ENCODE measurements around the gene ATP5F1E. TPM values are rescaled to one million over a fixed set of nuclear protein-coding genes. Genes with fewer than 3 reads are reported as not detected.

The ATP5F1E gene
- total RNA-seq, 4 donors from 2014 or later, result 13.3 to 57.8 (median 32.4) TPM

DNA sequence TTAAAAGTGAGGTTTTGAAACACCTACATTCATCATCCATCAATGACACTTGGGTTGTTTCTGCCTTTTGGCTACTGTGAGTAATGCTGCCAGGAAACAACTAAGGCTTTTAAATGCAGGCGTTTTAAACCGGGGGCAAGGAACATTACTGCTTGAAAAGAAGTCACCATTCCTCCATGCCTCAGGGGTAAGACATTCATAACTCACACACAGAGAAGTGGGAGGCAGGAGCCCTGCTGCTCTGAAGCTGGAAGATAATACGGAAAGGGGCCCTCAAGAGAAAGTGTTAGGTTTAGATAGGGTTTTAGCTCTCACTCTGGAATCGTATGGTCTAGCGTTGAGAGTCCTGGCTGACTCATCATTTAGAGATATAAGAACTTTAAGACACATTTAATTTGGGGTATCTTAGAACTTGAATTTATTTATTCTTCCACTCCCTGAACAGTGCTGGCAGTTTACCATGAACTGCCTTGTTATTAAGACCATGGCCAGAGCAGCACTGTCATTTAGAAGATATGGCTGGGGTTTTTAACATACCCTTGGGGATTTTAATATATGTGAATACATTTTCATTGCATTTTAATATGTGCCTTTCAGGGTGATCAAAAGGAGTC is 11.1 kb downstream of the ATP5F1E start:
- 76 to 88% methylated on average over 5 of the region's 5 CpGs for WGBS, 2 donors
- intact Hi-C loops (cut with DNase I), result no loop called here
- no peaks in the 10 kb centered on the region for H3K9me3 ChIP-seq
- TF ChIP-seq POLR2A (IDR thresholded peaks at IDR 0.05), result no peak
- TF ChIP-seq, protein P1, sequence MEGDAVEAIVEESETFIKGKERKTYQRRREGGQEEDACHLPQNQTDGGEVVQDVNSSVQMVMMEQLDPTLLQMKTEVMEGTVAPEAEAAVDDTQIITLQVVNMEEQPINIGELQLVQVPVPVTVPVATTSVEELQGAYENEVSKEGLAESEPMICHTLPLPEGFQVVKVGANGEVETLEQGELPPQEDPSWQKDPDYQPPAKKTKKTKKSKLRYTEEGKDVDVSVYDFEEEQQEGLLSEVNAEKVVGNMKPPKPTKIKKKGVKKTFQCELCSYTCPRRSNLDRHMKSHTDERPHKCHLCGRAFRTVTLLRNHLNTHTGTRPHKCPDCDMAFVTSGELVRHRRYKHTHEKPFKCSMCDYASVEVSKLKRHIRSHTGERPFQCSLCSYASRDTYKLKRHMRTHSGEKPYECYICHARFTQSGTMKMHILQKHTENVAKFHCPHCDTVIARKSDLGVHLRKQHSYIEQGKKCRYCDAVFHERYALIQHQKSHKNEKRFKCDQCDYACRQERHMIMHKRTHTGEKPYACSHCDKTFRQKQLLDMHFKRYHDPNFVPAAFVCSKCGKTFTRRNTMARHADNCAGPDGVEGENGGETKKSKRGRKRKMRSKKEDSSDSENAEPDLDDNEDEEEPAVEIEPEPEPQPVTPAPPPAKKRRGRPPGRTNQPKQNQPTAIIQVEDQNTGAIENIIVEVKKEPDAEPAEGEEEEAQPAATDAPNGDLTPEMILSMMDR (IDR thresholded peaks at IDR 0.05), result no peak
- no peak for DNase-seq
- H3K4me3 ChIP-seq (replicated peaks in 1 of 3), result no peak overlapping the region
- no peak overlapping the region for H3K27ac ChIP-seq
- H3K27me3 ChIP-seq, result no peaks in the 10 kb centered on the region
- H3K4me1 ChIP-seq, result no peaks in the 10 kb centered on the region
- peaks cover 30 to 33% of the 10 kb centered on the region in 2 donors for H3K36me3 ChIP-seq

DNA sequence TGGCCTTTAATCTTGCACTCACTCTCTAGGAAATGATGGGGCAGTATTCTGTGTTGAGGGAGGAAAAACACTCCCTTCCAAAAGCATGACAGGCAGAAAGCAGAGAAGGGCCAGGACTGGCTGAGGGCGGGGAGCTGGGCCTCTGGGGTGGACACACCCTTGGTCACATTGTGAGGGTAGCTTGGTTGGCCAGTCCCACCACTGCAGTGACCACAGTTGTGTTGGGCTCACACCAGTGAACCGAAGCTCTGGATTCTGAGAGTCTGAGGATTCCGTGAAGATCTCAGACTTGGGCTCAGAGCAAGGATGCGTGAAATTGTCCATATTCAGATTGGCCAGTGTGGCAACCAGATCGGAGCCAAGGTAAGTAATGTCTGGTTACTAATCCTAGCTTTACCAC is 12.9 kb downstream of the ATP5F1E start, which contains the start of gene TUBB1:
Gene TUBB1 (plus strand): TSS at position 213 of the 400 bp plus-strand sequence. CDS start 94 bp downstream, at position 307.
- no peak for DNase-seq
- 93 to 98% methylated on average over 5 of the region's 5 CpGs for WGBS, 2 donors
- no peaks in the 10 kb centered on the region for H3K4me1 ChIP-seq
- H3K9me3 ChIP-seq, result no peaks in the 10 kb centered on the region
- H3K4me3 ChIP-seq (replicated peaks in 1 of 3), result no peak within 1 kb of the TSS
- intact Hi-C loops (cut with DNase I), result no loop called here
- H3K27ac ChIP-seq, result no peak within 1 kb of the TSS
- TF ChIP-seq POLR2A (IDR thresholded peaks at IDR 0.05), result no peak
- TF ChIP-seq, protein P1 (IDR thresholded peaks at IDR 0.05), result no peak
- H3K27me3 ChIP-seq, result no peaks in the 10 kb centered on the region
- peaks cover 14 to 22% of the 10 kb centered on the region in 2 donors for H3K36me3 ChIP-seq

GRCh38 chr20:59018817-59019216 is 13.3 kb downstream of the ATP5F1E start:
- 90 to 95% methylated on average over 10 of the region's 10 CpGs for WGBS, 2 donors
- DNase-seq, result no peak
- TF ChIP-seq, protein P1 (IDR thresholded peaks at IDR 0.05), result no peak
- no peak for TF ChIP-seq POLR2A (IDR thresholded peaks at IDR 0.05)

GRCh38 chr20:59017493-59018231 is 14.5 kb downstream of the ATP5F1E start:
- no peaks in the 10 kb centered on the region for H3K27me3 ChIP-seq
- no peaks in the 10 kb centered on the region for H3K9me3 ChIP-seq
- H3K36me3 ChIP-seq, result peaks cover 0 to 7% of the 10 kb centered on the region in 2 donors
- no peak overlapping the region for H3K27ac ChIP-seq
- H3K4me1 ChIP-seq, result no peaks in the 10 kb centered on the region
- intact Hi-C loops (cut with DNase I), result no loop called here
- TF ChIP-seq, protein P1 (IDR thresholded peaks at IDR 0.05), result no peak
- no peak for TF ChIP-seq POLR2A (IDR thresholded peaks at IDR 0.05)
- DNase-seq, result no peak
- H3K4me3 ChIP-seq (replicated peaks in 1 of 3), result no peak overlapping the region
- 90 to 91% methylated on average over 13 to 16 of the region's 16 CpGs for WGBS, 2 donors

More at GRCh38 chr20:59018817-59019216, 13.3 kb downstream of the ATP5F1E start:
- H3K27ac ChIP-seq, result no peak overlapping the region
- intact Hi-C loops (cut with DNase I), result no loop called here
- H3K36me3 ChIP-seq, result peaks cover 10 to 18% of the 10 kb centered on the region in 2 donors
- no peaks in the 10 kb centered on the region for H3K27me3 ChIP-seq
- no peaks in the 10 kb centered on the region for H3K4me1 ChIP-seq
- H3K4me3 ChIP-seq (replicated peaks in 1 of 3), result no peak overlapping the region
- no peaks in the 10 kb centered on the region for H3K9me3 ChIP-seq
